Measurements from ENCODE around the gene NUMB.

- TF ChIP-seq POLR2A (IDR thresholded peaks at IDR 0.05; ENCODE audit: low read length) (no peak), GATA1 (IDR thresholded peaks at IDR 0.05; ENCODE audit: low read depth, low read length) (no peak)
These were observed 145.7 kb downstream of the NUMB start for GRCh38 chr14:73312687-73313086.

Data from erythroblast (primary cell).